Stimulated activated CD4-positive, alpha-beta T cell treated with anti-CD3 and anti-CD28 coated beads, Interleukin-15, amount 100 ng/mL, for 24 hours (primary cell): Measurements from ENCODE around the gene KIF4A.

Source experiments
- DNase-seq: peaks from one replicate; pipeline ENCODE4 v3.0.0-alpha.2; 2020

KIF4A gene

GRCh38 chrX:70410921-70411320 lies 121.0 kb downstream of the KIF4A start:
- DNase-seq, result no peak

- no peak for DNase-seq
Observed at GRCh38 chrX:70411475-70411874, 121.6 kb downstream of the KIF4A start.

- DNase-seq, result no peak
Observed at GRCh38 chrX:70421618-70422017, 131.7 kb downstream of the KIF4A start.

- no peak for DNase-seq
Observed at GRCh38 chrX:70422851-70423341, 133.0 kb downstream of the KIF4A start, which contains the start of gene GDPD2. TSS of gene GDPD2 (plus strand) at chrX:70423314. CDS start at chrX:70424985, 1,671 bp downstream.

- no peak for DNase-seq
Observed at GRCh38 chrX:70423936-70424675, 134.2 kb downstream of the KIF4A start.

GRCh38 chrX:70424801-70425200 lies 134.9 kb downstream of the KIF4A start:
- DNase-seq, result no peak

GRCh38 chrX:70426286-70427278 lies 136.7 kb downstream of the KIF4A start:
- no peak for DNase-seq

- DNase-seq, result no peak
Observed at GRCh38 chrX:70427365-70427764, 137.5 kb downstream of the KIF4A start.

GRCh38 chrX:70429759-70430158 lies 139.9 kb downstream of the KIF4A start:
- no peak for DNase-seq

GRCh38 chrX:70432936-70433847 lies 143.3 kb downstream of the KIF4A start:
- no peak for DNase-seq

- peak; percentile 79 for DNase-seq
Observed at GRCh38 chrX:70433848-70434351, 144.0 kb downstream of the KIF4A start.

- DNase-seq, result peak; percentile 87
Observed at GRCh38 chrX:70434352-70434866, 144.5 kb downstream of the KIF4A start.

GRCh38 chrX:70434914-70435586 lies 145.1 kb downstream of the KIF4A start:
- no peak for DNase-seq

GRCh38 chrX:70436343-70436742 lies 146.4 kb downstream of the KIF4A start:
- no peak for DNase-seq

GRCh38 chrX:70437011-70437410 lies 147.1 kb downstream of the KIF4A start:
- DNase-seq, result no peak

GRCh38 chrX:70437921-70438665 lies 148.2 kb downstream of the KIF4A start:
- no peak for DNase-seq

- DNase-seq, result no peak
Observed at GRCh38 chrX:70439016-70439415, 149.1 kb downstream of the KIF4A start.

GRCh38 chrX:70442224-70442623 lies 152.3 kb downstream of the KIF4A start:
- no peak for DNase-seq

- peak; percentile 46 for DNase-seq
Observed at GRCh38 chrX:70444326-70444945, 154.5 kb downstream of the KIF4A start, which contains the start of gene DLG3. TSS of gene DLG3 (plus strand) at chrX:70444835. CDS start at chrX:70445202, 367 bp downstream.
